ENCODE results near the gene TERC.
"Not testable (repeated sequence)": the region's sequence is repeated elsewhere in the genome, so short reads cannot be mapped to it uniquely, and the experiment has no call there.

Gene TERC

GRCh38 chr3:169771497-169772304 is 6.8 kb upstream of the TERC start:
- peak; percentile 67 for DNase-seq (ENCODE audit: low read depth, low spot score)

DNA sequence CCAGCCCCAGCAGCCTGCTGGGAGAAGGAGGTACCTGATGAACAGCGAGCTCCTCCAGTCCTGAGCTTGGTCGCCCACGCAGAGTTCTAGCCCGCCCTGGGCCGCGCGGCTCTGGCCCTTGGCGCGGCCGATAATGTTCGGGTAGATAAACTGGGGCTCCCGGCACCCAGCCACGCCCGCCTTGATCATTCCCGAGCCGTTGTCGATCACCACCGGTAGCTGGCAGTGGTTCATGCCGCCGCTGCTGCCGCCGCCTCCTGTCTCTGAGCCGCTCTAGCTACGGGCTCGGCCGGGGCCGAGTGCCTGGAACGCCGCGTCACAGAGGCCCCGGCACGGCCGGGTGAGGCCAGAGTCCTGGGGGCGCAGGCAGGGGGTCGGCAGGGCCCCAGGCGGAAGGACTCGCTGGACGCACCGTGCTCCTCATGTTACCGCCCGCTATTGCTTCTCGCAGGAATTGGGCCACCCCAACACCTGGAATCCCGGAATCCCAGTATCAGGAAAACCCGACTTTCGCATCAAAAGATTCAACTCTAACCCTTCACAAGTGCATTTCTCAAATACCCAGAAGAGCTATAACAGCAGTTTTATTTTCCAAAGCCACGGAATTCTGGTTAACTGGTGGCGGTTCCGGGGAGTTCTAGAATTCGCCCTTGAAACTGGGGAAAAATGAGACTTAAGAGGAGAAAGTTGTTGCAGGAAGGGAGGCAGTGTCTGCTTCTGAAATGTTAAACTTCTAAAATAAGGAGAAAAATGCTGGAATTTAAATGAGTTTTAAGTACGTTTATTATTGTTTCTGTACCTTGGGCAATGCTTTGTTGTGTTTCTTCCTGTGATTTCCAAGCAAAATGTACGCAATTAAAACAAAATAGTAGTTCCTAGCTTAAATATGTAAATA is 4.7 kb upstream of the TERC start, which contains the start of gene ACTRT3:
Gene ACTRT3, minus strand, starts transcription at position 275 of the 895 bp plus-strand sequence. Its CDS starts 41 bp downstream, at position 234.
- no peak for DNase-seq (ENCODE audit: low read depth, low spot score)

DNA sequence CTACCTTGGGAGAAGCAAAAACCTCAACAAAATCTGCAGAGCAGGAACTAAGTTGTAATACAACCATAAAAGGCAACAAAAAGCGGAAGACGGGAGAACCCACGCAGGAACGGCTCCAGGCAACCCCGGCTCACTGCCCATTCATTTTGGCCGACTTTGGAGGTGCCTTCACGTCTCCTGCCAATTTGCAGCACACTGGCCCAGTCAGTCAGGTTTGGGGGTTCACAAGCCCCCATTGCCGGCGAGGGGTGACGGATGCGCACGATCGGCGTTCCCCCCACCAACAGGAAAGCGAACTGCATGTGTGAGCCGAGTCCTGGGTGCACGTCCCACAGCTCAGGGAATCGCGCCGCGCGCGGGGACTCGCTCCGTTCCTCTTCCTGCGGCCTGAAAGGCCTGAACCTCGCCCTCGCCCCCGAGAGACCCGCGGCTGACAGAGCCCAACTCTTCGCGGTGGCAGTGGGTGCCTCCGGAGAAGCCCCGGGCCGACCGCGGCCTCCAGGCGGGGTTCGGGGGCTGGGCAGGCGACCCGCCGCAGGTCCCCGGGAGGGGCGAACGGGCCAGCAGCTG is 463 bp downstream of the TERC start:
- DNase-seq (ENCODE audit: low read depth, low spot score) = no peak

GRCh38 chr3:169760479-169760878 is 4.4 kb downstream of the TERC start:
- DNase-seq (ENCODE audit: low read depth, low spot score) = no peak

- DNase-seq (ENCODE audit: low read depth, low spot score) = no peak
These were observed 5.6 kb downstream of the TERC start for GRCh38 chr3:169759256-169759655.

DNA sequence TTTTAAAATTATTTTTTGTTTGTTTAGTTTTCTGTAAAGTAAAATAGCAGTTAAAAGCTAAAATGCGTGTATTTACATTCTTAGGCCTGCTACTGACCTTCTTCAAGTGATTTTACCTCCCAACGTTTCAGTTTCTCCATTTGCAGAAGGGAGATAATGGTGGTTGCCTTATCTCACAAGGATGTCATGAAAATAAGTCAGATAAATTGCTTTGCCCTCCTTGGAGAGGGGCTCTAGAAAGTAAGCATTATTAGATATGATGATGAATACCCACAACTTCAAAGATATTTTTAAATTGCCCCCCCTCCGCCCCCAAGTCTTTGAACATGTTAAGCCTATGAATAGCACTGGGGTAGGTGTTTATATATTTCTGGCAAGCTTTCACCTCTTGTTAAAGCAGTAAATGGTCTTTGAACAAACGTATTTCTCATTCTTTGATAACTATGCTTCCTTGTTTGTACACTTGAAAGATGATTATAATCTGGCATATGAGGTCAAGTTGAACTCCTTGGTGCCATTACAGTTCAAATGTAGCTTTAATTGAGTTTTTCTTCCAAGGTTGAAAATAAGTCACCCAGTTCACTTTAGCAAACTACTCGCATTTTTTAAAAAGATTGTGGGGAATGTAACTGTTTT is 6.4 kb downstream of the TERC start:
- no peak for DNase-seq (ENCODE audit: low read depth, low spot score)

DNA sequence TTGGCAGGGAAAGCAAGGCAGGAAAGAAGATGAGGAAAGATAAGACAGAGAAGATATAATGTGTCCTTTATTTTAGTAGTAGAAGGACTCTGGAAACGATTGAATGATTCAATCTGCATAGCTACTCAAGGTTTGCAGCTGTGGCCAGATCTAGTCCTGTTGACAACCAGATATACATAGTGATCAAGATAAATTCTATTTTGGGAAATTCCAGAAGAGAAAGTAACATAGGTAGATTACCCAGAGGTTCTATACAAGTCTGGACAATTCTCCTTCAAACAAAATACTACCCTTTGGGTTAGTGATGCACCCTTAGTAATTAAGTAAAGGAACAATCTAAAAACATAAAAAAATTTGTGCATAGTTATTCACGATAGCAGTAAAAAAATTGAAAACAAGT is 9.4 kb downstream of the TERC start:
- no peak for DNase-seq (ENCODE audit: low read depth, low spot score)

DNA sequence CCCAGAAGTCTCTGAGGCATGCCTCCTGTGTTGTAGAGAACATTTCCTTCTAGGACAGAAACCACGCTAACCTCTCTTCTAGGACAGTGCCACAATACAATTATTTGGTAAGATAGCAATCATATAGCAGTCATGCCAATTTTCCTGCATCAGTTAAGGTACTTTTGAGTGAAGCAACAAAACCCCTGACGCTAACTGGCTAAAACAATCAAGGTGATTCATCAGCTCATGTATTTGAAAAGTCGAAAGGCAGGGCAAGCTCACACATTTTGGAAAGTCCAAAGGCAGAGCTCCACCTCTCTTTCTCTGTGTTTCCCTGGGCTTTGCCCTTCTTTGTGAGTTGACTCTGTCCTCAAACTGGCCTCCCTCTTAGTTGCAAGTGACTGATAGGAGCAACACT is 10.1 kb downstream of the TERC start:
- no peak for DNase-seq (ENCODE audit: low read depth, low spot score)

DNA sequence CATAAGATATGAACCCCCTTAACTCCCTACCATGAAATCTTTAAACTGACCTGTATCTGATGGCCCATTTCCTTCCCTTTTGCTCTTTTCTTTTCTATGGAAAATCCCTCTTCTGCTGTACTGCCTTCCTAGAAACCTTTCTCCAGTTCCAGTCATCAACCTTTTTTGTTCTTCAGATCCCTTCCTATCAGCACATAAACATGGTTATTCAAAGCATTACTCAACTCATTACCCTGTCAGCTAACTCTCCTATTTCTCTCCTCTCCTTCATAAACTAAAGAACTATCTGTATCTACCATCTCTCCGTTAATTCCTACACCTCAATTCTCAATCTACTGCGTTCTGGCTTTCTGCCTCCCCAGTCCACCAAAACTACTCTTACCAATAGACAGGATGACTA is 13.0 kb downstream of the TERC start:
- no peak for DNase-seq (ENCODE audit: low read depth, low spot score)

GRCh38 chr3:169750665-169751064 is 14.2 kb downstream of the TERC start:
- DNase-seq (ENCODE audit: low read depth, low spot score) = no peak

DNA sequence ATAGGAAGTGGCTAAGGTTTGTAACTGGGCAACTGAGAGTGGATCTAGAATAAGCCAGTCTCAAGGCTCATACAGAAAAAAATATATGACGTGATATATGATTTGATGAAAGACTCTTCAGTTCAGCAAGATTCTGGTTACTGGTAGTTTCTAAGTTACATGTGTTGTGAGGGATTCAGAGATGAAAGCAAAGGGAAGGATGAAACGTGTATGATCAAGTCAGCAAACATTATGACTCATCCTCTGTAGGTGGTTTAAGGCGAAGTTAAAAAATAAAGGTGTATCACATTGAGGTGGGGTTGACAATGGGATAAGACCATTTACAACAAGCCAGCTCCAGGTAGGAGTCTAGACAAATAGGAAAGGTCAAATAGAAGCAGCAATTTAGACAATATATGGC is 16.2 kb downstream of the TERC start:
- no peak for DNase-seq (ENCODE audit: low read depth, low spot score)

- no peak for DNase-seq (ENCODE audit: low read depth, low spot score)
These were observed 17.9 kb downstream of the TERC start for GRCh38 chr3:169746924-169747323.

- no peak for DNase-seq (ENCODE audit: low read depth, low spot score)
These were observed 20.4 kb downstream of the TERC start for GRCh38 chr3:169744366-169745054.

GRCh38 chr3:169739067-169739466 is 25.8 kb downstream of the TERC start:
- DNase-seq (ENCODE audit: low read depth, low spot score) = no peak

DNA sequence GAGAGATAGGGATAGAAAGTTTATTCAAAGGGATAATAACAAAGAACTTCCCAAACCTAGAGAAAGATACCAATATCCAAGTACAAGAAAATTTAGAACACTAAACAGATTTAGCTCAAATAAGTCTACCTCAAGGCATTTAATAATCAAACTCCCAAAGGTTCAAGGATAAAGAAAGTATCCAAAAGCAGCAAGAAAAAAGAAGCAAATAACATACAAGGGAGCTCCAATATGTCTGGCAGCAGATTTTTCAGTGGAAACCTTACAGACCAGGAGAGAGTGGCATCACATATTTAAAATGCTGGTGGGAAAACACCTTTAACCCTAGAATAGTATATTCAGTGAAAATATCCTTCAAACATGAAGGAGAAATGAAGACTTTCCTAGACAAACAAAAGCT is 33.0 kb downstream of the TERC start:
- not testable (repeated sequence) for DNase-seq (ENCODE audit: low read depth, low spot score)

DNA sequence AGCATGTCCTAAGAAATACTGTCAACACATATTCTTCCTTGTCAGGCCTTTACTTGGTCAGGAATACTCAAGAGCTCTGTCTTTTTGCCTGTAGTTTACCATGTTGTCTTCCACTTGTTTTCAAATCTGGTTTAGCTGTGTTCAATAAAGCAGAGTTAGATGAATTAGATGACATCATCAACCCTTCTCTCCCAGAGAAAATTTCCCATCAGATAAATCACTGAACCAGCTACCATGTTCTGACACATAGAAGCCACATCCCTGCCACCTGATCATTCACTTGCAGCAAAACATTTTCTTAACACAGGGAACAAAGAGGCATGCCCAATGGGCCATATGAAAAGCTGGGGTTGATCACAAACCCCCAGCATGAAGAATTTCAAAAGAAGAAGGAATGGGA is 42.1 kb downstream of the TERC start:
- no peak for DNase-seq (ENCODE audit: low read depth, low spot score)

- not testable (repeated sequence) for DNase-seq (ENCODE audit: low read depth, low spot score)
These were observed 46.4 kb downstream of the TERC start for GRCh38 chr3:169718415-169718814.
